Transverse colon (tissue), 4 donors: ENCODE results near the gene PSKH1. TPM values are rescaled to one million over a fixed set of nuclear protein-coding genes. Genes with fewer than 3 reads are reported as not detected.

ENCODE experiments used
- DNase-seq: peaks from one replicate; pipeline ENCODE4 v3.0.0-alpha.2; 2019
- H3K27ac ChIP-seq, 4 donors: fragments of 200-600 bp; sonication (generic); 2 replicates each; pipeline ENCODE4 v1.5.1; 2016 to 2018; ENCODE audit warnings: inconsistent platforms in 4 of 4
- H3K27me3 ChIP-seq: fragments of 200-600 bp; sonication (generic); 2 replicates; pipeline ENCODE4 v1.5.1; 2017; ENCODE audit warnings: inconsistent platforms
- H3K36me3 ChIP-seq, 4 donors: fragments of 200-600 bp; sonication (generic); 2 replicates each; pipeline ENCODE4 v1.5.1; 2017 to 2019; ENCODE audit warnings: inconsistent platforms in 4 of 4
- H3K4me1 ChIP-seq, 4 donors: fragments of 200-600 bp; sonication (generic); 2 replicates each; pipeline ENCODE4 v1.5.1; 2017 to 2020; ENCODE audit warnings: inconsistent platforms in 4 of 4
- H3K4me3 ChIP-seq, 4 donors: fragments of 200-600 bp; sonication (generic); 1 replicate in 1 of 4; 2 replicates in 3 of 4; pipeline versions ENCODE4 v1.5.1 to v1.6.1; 2017 to 2019; ENCODE audit warnings: inconsistent platforms in 4 of 4
- H3K9me3 ChIP-seq, 2 donors: fragments of 200-600 bp; sonication (generic); 2 replicates each; pipeline ENCODE4 v1.5.1; 2017 to 2019; ENCODE audit warnings: inconsistent platforms in 2 of 2
- EP300 ChIP-seq: sonication (generic); formaldehyde crosslinking; IDR thresholded peaks from one replicate; pipeline ENCODE4 v1.6.1; 2017; ENCODE audit warnings: antibody characterized with exemption, low read depth
- POLR2A ChIP-seq: fragments of 450-650 bp; IDR thresholded peaks from one replicate; pipeline ENCODE4 v1.6.1; 2016; ENCODE audit warnings: antibody characterized with exemption, mild to moderate bottlenecking, moderate library complexity
- POLR2AphosphoS5 ChIP-seq, 3 donors: sonication (generic); formaldehyde crosslinking; IDR thresholded peaks; one replicate each; pipeline ENCODE4 v1.6.1; 2016; ENCODE audit warnings: antibody characterized with exemption in 3 of 3
- WGBS, 2 donors: methylation state at CpG; one replicate each; pipeline ENCODE4 v1.1.5; 2018; ENCODE audit warnings: low coverage in 1 of 2; 5-methylcytosine and 5-hydroxymethylcytosine counted together
- in situ Hi-C, 4 donors: fragments of 200-750 bp; cut with MboI; loops; one replicate each; pipeline versions ENCODE4 v1.15.0 to v1.15.1; 2017; ENCODE audit warnings: low sequenced_read_pairs in 3 of 4, low pct_ligation_motif_present in 1 of 4, low pct_unique_long_range_greater_than_20kb in 1 of 4
- intact Hi-C: fragments of 100-400 bp; cut with DNase I; formaldehyde crosslinking; loops from one replicate; pipeline ENCODE4 v1.15.1; 2023; ENCODE audit warnings: low total_unique reads
- total RNA-seq, 4 donors: library from RNA; depleted of rRNA; stranded (reverse); fragments of >200 nt; gene quantifications; one replicate each; pipeline ENCODE4 v1.1.0, GENCODE V29; 2016
- TF ChIP-seq, protein P1 (sequence below), 5 experiments: fragments of 200-600 bp in 3 of 5; fragments of 450-650 bp in 2 of 5; sonication (generic) in 3 of 5; IDR thresholded peaks; 1 replicate in 2 of 5; 2 replicates in 3 of 5; pipeline ENCODE4 v1.5.1; 2016 to 2017; ENCODE audit warnings: antibody characterized with exemption in 5 of 5, inconsistent platforms in 3 of 5, mild to moderate bottlenecking in 2 of 5, moderate library complexity in 1 of 5

PSKH1 gene
- total RNA-seq, 4 donors from 2014 or later, result 24.1 to 132 (median 56.2) TPM

DNA sequence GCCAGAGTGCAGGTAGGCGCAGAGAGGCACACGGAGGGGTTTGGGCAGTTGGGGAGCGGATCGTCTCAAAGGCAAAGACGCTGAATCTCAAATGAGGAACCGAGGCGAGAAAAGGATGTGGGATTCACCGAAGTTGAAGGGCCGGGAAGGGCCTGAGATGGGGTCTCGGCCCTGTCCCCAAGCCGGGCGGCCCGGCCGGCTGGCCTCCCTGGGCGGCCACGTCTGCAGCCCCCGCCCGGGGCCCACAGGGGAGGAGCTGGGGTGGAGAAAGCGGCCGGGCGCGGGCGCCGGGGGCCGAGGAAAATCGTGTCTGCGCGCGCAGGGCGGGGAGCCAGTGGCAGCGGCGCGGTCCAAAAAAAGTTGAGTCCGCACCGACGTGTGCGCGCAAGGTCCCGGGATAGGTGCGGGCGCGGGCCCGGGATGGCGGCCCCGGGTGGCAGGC is 74.9 kb downstream of the PSKH1 start:
- TF ChIP-seq, protein P1, sequence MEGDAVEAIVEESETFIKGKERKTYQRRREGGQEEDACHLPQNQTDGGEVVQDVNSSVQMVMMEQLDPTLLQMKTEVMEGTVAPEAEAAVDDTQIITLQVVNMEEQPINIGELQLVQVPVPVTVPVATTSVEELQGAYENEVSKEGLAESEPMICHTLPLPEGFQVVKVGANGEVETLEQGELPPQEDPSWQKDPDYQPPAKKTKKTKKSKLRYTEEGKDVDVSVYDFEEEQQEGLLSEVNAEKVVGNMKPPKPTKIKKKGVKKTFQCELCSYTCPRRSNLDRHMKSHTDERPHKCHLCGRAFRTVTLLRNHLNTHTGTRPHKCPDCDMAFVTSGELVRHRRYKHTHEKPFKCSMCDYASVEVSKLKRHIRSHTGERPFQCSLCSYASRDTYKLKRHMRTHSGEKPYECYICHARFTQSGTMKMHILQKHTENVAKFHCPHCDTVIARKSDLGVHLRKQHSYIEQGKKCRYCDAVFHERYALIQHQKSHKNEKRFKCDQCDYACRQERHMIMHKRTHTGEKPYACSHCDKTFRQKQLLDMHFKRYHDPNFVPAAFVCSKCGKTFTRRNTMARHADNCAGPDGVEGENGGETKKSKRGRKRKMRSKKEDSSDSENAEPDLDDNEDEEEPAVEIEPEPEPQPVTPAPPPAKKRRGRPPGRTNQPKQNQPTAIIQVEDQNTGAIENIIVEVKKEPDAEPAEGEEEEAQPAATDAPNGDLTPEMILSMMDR (IDR thresholded peaks at IDR 0.05), result no peak
- TF ChIP-seq EP300 (no peak), POLR2AphosphoS5 (IDR thresholded peaks at IDR 0.05) (no peak), POLR2A (no peak)

DNA sequence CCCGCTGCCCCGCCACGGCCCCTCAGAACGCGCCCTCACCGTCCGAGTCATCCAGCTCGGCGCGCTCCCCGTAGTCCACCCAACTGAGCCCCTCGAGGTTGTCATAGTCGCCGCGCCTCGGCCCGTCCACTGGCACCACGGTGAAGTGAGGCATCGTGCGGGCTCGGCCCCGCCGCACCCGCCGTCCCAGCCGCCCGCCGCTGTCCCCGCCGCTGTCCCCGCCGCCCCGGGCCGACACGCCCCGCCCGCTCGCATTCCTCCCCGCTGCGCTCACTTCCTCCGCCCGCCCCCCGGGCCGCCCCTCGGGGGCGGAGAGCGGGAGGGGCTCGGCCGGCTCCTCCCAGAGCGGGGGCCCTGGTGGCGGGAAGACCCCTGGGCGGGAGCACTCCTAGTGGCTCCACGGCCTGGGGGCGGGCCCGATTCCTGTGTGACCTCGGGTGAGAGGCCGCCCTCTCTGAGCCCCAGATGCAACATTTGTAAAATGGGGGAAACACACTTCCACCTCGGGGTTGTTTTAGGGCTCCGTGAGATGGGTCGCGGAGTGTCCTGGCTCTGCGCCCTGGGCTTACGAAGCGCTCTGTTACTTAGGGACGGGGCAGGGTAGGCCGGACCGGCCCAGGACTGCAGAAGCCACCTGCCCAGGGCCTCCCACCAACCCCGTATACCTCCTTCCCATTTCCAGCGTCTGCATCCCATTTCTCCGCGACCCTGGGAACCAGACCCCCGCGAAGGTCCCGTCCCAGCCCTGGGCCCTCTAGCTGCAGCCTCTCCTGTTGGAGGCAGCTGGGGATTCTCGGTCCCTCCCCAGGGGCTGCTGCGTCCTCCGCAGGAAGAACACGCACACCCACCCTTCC is 75.6 kb downstream of the PSKH1 start, which contains the start of gene SLC12A4:
Gene SLC12A4, minus strand, starts transcription at position 238 of the 854 bp plus-strand sequence. Its CDS starts 84 bp downstream, at position 154.
- Histone ChIP-seq H3K36me3 (no peaks in the 10 kb centered on the region), H3K4me3 (peak within 1 kb of the TSS; percentile 52 to 82 (median 76)), H3K4me1 (peaks cover 12 to 34% (median 21%) of the 10 kb centered on the region in 4 donors), H3K27ac (peak within 1 kb of the TSS; percentile 90 to 95 (median 94)), H3K9me3 (no peaks in the 10 kb centered on the region), H3K27me3 (peaks cover 22% of the 10 kb centered on the region)
- WGBS, 2 donors, result 1% methylated on average over 58 of the region's 78 CpGs; no CpG with 5 or more reads in 1 of the 2 donors
- TF ChIP-seq, protein P1 (IDR thresholded peaks at IDR 0.05), result no peak
- no peak for TF ChIP-seq EP300
- peak; percentile 71 to 85 (median 77) for TF ChIP-seq POLR2AphosphoS5 (IDR thresholded peaks at IDR 0.05)
- peak; percentile 55 for TF ChIP-seq POLR2A
- intact Hi-C loops (no loop called here), in situ Hi-C loops (no loop called here)
- peak; percentile 85 for DNase-seq

More for the DNA sequence above, 74.9 kb downstream of the PSKH1 start:
- Histone ChIP-seq H3K27me3 (peaks cover 22% of the 10 kb centered on the region), H3K9me3 (no peaks in the 10 kb centered on the region), H3K4me1 (peaks cover 15 to 40% (median 22%) of the 10 kb centered on the region in 4 donors), H3K4me3 (peak overlapping the region; percentile 52 to 82 (median 76)), H3K27ac (peak overlapping the region; percentile 90 to 95 (median 94)), H3K36me3 (no peaks in the 10 kb centered on the region)
- intact Hi-C loops (no loop called here), in situ Hi-C loops (no loop called here)
- peak; percentile 44 for DNase-seq
- 4% methylated on average over 45 of the region's 45 CpGs; no CpG with 5 or more reads in 1 of the 2 donors for WGBS, 2 donors

DNA sequence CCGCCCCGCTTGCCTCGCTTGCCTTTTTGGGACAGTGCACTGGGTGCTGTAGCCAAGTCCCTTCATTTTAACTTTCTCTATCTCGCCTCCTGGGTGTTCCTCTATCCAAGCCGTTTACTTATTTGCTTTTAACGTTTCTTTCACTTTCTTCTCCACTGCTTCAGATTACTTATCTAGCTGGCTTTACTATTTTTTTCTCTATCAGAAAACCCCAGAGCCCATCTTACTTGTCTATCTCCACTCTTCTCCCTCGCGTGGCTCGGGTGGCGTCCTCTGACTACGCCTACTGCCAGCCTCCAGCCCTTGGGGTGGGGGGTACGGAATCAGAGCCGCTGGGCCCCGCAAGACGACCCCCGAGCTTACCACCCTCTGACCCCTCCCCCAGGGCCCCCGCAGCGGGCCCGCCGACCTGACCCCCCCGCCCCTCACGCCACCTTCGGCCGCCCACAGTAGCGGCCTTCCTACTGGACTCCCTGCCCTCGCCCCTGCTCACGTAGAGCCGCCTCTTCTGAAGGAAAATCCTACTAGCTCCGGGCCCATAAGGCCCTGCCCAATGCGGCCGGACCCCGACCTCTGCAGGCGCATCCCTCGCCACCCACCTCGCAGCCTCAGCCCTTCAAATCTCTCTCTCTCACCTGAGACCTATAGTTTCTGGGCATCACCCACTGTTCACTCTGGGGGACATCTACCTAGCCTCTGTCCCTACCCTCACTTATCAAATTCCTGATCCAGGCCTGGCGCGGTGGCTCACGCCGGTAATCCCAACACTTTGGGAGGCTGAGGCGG is 76.4 kb downstream of the PSKH1 start:
- Histone ChIP-seq H3K27me3 (peaks cover 22% of the 10 kb centered on the region), H3K9me3 (no peaks in the 10 kb centered on the region), H3K4me3 (peak overlapping the region; percentile 39 to 81 (median 62)), H3K27ac (peak overlapping the region; percentile 90 to 95 (median 94)), H3K4me1 (peaks cover 12 to 27% (median 21%) of the 10 kb centered on the region in 4 donors), H3K36me3 (no peaks in the 10 kb centered on the region)
- intact Hi-C loops (loop anchor here (5.0 kb wide), 1 partner anchor 1678 kb away; no protein-coding TSS in a partner anchor), in situ Hi-C loops (no loop called here)
- WGBS, 2 donors, result 7 to 43% methylated on average over 15 to 36 of the region's 40 CpGs
- TF ChIP-seq POLR2AphosphoS5 (IDR thresholded peaks at IDR 0.05), result no peak
- no peak for TF ChIP-seq POLR2A
- TF ChIP-seq EP300, result no peak
- TF ChIP-seq, protein P1 (IDR thresholded peaks at IDR 0.05), result no peak
- no peak for DNase-seq
